Effector CD8-positive, alpha-beta T cell (primary cell): ENCODE results near the gene SEMA5B.

Experiments used
- DNase-seq: peaks from one replicate; lab custom pipeline; 2025; lab: John Stamatoyannopoulos, UW
- total RNA-seq, 4 experiments: gene quantifications; one replicate each; lab custom pipeline; 2026; lab: John Stamatoyannopoulos, UW

The SEMA5B gene, protein sequence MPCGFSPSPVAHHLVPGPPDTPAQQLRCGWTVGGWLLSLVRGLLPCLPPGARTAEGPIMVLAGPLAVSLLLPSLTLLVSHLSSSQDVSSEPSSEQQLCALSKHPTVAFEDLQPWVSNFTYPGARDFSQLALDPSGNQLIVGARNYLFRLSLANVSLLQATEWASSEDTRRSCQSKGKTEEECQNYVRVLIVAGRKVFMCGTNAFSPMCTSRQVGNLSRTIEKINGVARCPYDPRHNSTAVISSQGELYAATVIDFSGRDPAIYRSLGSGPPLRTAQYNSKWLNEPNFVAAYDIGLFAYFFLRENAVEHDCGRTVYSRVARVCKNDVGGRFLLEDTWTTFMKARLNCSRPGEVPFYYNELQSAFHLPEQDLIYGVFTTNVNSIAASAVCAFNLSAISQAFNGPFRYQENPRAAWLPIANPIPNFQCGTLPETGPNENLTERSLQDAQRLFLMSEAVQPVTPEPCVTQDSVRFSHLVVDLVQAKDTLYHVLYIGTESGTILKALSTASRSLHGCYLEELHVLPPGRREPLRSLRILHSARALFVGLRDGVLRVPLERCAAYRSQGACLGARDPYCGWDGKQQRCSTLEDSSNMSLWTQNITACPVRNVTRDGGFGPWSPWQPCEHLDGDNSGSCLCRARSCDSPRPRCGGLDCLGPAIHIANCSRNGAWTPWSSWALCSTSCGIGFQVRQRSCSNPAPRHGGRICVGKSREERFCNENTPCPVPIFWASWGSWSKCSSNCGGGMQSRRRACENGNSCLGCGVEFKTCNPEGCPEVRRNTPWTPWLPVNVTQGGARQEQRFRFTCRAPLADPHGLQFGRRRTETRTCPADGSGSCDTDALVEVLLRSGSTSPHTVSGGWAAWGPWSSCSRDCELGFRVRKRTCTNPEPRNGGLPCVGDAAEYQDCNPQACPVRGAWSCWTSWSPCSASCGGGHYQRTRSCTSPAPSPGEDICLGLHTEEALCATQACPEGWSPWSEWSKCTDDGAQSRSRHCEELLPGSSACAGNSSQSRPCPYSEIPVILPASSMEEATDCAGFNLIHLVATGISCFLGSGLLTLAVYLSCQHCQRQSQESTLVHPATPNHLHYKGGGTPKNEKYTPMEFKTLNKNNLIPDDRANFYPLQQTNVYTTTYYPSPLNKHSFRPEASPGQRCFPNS
- total RNA-seq: 0 to 3.1 (median 1.1) reads per million in 4 experiments

DNA sequence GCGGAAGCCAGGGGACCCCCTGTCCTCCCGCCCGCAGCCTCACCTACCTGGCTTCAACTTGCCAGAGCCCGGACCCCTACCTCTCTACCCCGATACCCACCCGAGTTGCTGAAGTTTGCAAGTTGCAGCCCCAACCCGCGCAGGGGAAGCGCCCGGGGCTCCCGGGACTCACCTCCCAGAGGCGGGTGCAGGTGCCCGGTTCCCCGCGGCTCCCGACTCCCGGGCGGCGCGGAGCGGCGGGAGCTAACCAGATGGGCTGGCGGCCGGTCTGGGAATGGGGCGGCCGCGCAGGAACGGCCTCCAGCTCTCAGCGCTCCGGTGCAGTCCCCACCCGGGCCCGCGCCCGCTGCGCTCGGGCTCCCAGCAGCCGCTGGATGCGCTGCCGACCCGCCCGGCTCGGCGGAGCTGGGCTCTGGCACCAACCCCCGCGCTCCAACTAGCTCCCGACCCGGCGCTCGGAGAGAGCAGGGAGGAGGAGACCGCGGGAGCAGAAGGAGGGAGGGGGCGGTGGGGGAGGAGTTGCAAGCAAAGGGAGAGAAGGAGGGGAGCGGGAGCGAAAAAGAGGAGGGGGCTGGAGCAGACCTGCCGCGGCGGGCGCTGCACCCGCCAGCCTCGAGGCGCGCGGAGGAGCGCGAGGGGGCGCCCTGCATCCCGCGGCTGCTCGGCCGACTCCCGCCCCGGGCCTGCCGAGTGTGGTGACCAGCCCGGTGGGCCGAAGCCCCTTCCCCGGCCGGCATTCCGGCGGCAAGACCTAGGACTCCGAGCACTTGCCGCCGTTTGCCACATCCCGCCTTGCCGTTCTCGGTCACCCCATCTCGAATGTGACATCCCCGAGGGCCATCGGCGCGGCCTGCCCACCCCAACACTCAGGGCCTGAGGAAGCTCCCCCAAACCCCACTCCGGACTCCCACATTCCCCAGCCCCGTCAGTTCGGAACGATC, at the start of gene SEMA5B:
Gene SEMA5B (minus strand): TSS at position 472 of the 941 bp plus-strand sequence. CDS start 66,500 bp downstream, outside the sequence.
- DNase-seq: no peak

DNA sequence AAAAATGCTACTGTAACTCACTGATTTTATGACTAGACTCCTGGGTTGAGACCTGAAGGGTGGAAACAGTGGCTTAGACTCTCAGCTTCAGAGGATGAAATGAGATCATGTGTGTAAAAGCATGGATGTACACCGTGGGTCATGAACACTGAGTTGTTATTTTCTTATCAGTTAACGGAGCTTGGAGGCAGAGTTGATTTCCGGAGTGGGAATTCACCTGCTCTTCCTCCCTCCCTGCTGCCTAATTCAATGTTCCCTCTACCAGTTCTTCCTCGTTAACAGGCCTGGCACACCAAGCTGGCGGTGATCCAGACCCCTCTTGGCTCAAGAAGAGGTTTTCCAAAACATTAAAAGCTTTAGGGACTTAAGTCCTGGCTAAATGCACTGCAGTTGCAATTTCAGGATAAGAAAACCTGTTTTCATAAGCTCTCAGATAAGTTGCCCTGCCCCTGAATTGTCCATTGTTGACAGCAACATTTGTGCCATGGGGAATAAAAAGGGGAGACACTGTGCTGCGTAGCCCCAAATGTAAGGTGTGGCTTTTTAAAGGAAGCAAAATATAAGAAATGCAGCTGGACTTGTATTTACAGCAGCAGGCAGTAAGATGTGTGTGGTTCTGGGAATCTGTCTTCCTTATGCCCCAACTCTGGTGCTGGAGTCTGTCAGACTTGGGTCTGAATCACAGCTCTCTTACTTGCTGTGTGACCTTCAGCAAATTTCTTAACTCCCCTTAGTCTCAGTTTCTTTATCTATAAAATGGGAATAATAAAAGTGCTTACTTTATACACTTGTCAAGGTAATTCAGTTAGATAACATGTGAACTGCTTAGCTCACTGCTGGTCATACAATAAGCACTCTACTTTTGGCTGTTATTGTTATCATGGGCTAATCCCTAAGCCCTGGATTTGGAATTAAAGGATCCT, 49.2 kb upstream of the SEMA5B start:
- no peak for DNase-seq

DNA sequence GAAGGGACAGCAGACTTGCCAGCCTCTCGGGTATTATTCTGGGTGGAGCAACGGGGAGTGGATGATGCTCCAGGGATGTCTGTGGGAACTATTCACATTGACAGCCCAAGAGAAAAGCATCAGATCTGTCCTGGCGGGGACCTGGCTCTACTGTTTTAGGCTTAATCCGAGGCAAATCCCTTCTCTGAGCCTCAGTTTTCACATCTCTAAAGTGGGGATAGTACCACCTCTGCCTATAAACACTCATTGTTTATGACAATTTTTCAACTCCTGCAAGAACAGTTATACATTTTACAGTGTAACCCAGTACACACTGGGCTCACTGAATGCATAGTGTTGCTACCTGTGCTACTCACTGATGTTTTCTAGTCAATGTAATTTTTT, 48.5 kb upstream of the SEMA5B start:
- DNase-seq: no peak

DNA sequence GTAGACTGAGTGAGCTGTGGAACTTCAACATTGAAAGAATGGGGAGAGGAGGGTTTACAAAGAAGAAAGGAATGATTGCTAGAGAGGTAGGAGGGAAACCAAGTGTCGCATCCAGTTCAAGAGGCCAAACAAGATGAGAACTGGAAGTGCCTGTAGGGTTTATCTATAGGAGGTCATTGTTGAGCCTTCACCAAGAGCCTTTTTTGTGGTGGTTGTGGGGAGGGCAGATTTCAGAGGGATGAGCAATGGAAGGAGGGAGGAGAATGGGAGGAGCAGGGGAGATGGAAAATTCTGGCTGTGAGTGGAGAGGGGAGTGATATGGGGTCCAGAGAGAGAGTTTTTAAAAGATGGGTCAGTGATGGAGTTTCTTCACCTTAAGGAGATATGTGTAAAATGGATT, 47.8 kb upstream of the SEMA5B start:
- no peak for DNase-seq

DNA sequence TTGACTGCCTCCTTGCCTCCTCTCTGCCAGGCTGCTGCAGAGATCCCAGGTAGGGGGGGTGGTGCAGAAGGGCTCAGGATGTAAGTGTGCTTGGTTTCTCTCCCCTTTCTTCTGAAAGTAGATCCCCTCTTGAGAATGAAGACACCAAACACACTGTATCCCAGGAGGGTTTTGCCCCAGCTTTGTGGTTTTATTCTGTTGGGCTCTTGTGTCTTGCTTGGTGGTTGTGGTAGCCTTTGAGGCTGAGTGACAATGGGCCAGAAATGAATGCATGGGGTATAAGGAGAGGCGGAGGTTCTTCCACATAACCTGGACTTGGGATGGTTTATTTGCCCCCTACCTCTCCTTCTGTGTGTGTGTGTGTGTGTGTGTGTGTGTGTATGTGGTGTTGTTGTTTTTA, 45.0 kb upstream of the SEMA5B start:
- DNase-seq: no peak

DNA sequence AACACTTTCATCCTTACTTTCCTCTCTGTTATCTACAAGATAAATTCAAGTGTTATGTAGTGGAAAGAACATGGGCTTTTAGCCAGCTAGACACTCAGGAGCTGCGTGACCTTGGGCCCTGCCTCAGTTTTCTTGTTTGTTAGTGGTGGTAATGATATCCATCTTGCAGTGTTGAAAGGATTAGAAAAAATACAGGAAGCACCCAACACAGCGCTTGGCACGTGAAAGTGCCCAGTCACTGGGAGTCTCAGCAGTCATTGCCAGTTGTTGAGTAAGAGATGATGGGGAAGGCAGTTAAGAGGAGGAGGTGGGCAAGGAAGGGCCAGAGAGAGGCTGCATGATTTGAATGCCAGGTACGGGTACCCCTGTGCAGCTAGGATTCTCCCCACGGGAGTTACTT, 44.6 kb upstream of the SEMA5B start:
- no peak for DNase-seq

DNA sequence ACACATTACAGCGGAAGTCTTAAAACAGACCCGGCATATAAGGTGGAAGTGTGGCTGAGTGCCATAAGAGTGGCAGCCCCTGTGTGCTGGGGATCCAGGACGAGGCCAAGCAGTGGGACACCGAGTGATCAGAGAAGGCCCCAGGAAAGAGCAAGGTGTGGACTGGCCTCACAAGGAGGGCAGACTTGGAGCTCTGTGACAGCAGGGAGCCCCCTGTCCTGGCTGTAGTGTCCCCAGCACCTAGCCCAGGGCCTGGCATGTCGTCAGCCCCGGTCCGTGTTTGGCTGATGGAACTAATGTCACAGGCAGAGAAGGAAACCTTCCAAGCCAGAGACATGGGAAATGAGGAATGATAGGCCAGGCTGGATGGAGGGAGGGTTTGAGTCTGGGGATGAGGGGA, 44.0 kb upstream of the SEMA5B start:
- no peak for DNase-seq

DNA sequence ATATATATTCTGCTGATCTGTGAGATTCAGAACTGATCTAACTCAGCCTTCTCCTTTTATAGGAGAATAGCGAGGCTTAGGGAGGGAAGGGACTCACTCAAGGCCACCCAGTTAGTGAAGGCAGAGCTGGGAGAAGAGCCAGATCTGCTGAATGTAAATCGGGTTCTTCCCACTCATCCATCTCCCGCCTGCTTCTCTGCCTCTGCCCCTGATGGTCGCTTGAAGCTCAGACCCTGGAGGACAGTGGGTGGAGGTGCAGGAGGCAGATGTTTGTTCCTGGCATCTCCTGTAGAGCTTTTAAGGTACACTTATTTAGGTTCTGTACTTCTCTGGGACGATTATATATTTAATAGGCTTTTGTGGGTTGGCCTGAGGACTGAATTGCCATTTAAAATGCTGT, 43.6 kb upstream of the SEMA5B start:
- no peak for DNase-seq

DNA sequence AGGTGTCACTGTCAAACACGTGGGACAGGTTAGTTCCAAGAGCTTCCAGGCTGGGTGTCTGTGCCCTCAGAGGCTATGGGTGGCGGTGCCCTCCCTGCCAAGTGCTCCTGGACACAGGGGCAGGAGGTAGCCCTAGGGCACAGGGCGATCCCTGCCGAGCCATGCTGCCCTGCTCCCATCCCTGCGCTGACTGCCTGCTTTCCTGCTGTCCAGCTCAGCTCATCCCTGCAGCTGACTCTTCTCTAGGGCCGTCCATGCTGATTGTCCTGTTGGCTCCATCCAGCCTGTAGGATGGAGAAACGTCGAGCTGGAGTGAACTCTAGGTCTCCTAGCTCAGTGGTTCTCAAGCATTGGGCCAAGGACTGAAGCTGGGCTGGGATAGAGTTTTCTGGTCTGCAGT, 42.9 kb upstream of the SEMA5B start:
- DNase-seq: no peak

DNA sequence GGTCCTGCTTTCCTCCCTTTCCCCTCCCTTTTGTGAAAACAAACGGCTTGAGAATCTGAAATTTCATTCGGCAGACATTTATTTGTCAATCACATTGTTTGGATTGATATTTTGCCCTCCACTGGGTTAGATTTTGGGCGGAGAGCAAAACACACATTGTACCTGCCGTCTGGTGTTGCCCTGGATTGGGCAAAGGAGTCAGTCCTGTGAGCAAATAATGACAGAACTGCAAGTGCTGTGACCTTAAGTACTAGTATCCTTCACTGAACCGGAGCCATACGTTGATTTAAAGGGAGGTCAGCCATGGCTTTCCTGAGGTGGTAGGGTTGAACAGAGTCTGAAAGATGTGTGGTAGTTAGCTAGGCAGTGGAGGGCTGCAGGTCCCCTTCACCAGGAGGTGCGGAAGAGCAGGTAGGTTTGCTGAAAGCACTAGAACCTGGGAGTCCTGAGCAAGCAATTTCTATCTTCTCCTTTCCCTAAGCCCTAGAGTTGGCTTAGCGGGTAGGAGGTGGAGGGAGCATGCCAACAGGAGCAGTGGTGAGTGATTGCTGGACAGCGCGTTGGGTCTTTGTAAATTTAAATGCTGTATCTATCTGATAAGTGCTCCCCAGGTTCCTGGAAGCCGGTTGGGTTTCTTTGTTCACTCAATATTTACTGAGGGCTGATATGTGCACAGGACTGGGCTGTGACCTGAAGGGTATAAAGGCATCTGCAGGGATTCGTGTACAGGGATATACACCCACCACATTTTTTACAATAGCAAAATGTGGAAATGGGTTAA, 41.2 kb upstream of the SEMA5B start:
- no peak for DNase-seq

DNA sequence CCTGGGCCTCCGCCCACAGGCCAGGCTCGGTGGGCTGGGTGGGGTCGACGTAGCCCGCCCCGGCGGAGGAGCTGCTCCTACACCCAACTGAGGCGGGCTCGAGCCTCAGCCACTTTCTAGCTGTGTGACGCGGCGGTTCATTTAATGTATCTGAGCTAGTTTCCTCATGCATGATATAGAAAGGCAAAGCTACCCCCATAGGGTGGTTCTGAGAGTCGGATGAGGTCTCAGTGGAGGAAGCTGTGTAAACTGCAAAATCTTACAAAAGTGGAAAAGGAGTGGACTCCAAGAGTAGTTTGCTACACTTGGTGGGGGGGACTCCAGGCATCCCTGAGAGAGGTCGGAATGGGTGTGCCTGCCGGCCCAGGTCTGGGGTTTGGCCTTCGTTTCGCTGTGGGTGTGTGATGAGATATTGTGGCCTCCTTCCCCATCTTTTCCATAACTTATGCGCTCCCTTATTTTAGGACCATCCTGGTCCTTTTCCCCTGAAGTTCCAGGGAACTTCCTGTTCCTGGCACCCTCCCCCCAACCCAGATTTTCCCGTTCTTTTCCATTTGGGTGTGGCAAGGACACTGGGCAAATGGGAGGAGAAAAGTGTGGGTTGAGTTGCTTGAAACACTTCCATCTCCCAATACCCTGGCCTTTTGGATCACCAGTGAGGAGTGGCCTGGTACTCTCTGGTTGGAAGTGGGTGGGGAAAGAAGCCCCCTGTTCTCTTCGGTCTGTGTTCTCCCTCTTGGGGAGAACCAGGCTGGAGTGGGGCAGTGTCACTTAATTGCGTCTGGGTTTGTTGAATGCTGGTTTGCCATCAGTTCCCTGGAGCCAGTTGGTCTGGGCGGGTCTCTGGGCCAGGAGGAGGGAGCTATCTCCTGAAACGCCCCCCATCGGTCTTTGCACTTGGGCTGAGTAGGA, 40.4 kb upstream of the SEMA5B start:
- no peak for DNase-seq

DNA sequence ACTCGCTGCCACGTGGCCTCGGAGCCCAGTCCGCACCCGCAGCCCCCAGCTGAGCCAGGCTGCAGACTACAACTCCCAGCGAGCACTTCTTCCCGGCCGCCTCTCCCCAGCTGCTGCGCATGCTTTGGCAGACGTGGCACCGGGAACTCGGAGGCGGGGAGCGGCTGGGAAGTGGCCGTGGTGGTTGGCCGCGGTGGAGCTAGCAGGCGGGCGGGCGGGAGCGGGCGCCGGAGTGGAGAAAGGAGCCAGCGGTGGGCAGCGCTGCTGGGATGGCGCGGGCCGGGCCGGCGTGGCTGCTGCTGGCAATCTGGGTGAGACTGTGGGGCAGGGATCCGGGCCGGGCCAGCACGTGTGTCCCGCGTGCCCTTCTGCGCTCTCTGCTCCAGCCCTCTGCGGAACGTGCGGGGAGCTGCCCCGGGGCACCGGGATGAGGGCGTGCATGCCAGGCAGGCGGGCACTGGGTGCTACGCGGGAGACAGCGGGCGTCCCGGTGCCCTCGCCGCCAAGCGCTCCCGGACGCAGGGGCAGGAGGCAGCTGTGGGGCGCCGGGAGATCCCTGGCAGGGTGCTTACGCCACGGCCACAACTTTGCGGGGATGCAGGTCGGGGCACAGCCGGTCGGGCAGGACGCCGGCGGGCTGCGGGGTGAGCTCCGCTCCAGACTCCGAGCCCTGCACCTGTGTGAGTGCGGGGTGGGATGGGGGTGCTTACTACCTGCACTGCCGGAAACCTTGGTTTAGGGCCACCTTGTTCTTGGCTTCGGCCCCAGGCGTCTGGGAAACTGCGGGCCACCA, 39.5 kb upstream of the SEMA5B start, which contains the start of gene PDIA5:
Gene PDIA5 (plus strand): TSS at position 130 of the 793 bp plus-strand sequence. CDS start 140 bp downstream, at position 270.
- DNase-seq: no peak

DNA sequence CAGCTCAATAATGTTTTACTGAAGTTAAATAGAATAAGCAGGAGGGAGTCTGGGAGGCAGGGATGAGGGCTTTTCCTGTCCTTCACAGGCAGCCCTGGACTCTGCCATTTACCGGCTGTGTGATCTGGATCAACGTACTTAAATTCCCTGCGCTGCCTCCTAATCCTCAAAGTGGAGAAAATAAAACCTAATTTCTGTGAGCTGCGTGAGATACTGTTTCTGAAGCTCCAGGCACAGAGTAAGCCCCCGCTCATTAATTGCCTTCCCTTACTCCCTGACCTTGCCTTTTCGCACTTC, 39.0 kb upstream of the SEMA5B start:
- no peak for DNase-seq

DNA sequence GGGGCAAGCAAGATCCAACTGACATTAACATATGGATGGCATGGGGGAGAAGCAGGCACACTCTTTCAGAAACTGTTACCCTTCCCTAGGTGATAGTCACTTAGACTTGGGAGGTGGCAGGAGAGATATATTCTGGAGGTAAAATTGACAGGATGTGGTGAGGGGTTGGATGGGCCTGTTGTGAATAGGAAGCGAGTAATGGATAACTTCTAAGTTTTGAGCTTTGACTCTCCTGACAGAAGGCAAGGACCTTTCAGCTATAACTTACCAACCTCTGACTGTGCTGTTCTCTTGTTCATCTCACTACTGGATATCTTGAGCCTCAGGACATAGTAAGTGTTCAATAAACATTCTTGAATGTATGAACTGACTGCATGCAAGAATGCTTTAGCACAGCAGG, 37.4 kb upstream of the SEMA5B start:
- DNase-seq: no peak

DNA sequence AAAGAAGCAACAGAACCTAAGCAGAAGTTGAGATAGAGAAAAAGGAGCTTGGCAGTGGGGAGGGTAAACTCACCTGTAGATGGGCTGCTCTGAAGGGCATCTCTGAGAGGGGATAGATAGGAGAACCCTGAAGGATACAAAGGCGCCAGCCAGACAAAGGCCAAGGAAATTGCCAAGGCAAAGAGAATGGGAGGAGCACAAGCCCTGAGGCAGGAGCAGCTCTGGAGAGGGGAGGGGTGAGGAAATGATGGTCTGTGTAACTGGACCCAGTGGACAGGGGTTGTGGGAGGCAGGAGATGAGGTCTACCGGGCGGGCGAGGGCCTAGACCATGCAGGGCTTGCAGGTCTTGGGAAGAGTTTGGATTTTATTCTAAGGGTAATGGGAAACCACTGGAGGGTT, 36.9 kb upstream of the SEMA5B start:
- DNase-seq: no peak

DNA sequence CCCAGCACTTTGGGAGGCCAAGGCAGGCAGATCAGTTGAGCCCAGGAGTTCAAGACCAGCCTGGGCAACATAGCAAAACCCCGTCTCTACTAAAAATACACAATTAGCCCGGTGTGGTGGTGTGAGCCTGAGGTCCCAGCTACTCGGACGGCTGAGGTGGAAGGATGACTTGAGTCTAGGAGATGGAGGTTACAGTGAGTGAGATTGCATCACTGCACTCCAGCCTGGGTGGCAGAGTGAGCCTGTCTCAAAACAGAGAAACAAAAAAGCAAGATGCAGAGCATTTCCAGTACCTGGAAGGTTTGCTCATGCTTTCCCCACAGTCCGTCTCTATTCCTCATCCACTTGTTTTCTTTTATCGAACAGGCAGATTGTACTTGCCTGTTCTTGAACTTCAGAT, 35.5 kb upstream of the SEMA5B start:
- DNase-seq: no peak

DNA sequence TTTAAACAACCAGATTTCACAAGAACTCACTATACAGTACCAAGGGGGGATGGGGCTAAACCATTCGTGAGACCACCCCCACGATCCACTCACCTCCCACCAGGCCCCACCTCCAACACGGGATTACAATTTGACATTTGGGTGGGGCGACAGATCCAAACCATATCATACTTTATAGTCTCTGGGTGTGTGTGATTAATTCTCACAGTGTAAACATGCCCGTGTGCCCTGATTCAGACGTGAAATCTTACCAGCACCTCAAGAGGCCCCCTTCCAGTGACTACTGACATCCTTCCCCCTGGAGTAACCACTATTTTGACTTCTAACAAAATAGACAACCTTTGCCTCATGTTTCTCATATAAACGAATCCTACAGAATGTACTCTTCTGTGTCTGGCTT, 34.3 kb upstream of the SEMA5B start:
- no peak for DNase-seq

DNA sequence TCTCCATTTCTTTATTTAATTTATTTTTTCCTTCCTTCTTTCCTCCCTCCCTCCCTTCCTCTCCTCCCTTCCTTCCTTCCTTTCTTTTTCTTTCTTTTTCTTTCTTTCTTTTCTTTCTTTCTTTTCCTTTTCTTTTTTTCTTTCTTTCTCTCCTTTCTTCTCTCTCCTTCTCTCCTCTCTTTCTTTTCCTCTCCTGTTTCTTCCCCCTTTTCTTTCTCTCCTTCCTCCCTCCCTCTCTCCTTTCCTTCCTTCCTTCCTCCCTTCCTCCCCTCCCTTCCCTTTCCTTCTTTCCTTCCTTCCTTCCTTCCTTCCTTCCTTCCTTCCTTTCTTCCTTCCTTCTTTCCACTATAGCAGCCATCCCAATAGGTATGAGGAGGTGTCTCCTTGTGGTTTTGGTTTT, 32.5 kb upstream of the SEMA5B start:
- DNase-seq: no peak
